ENCODE results near the gene CLMP. TPM values are rescaled to one million over a fixed set of nuclear protein-coding genes. Genes with fewer than 3 reads are reported as not detected.

The CLMP gene
- total RNA-seq, 1 donor from 2014 or later = 6.0 TPM

GRCh38 chr11:123196060-123196714 is 1.1 kb upstream of the CLMP start:
- ATAC-seq (ENCODE audit: poor library complexity) = peak; percentile 16
- intact Hi-C loops (cut with DNase I) = no loop called here
- no peak for DNase-seq

GRCh38 chr11:123194337-123195187 is 486 bp downstream of the CLMP start:
- DNase-seq = no peak
- peak; percentile 43 for ATAC-seq (ENCODE audit: poor library complexity)
- intact Hi-C loops (cut with DNase I) = no loop called here

GRCh38 chr11:123193742-123194141 is 1.3 kb downstream of the CLMP start:
- no peak for DNase-seq
- intact Hi-C loops (cut with DNase I) = no loop called here
- ATAC-seq (ENCODE audit: poor library complexity) = no peak

- ATAC-seq (ENCODE audit: poor library complexity) = no peak
These were observed 3.1 kb downstream of the CLMP start for GRCh38 chr11:123191939-123192338.

GRCh38 chr11:123190518-123190917 is 4.5 kb downstream of the CLMP start:
- ATAC-seq (ENCODE audit: poor library complexity) (no peak), DNase-seq (no peak)
- intact Hi-C loops (cut with DNase I) = no loop called here

More at GRCh38 chr11:123191939-123192338, 3.1 kb downstream of the CLMP start:
- intact Hi-C loops (cut with DNase I) = no loop called here
- no peak for DNase-seq

GRCh38 chr11:123188508-123189165 is 6.4 kb downstream of the CLMP start:
- DNase-seq (no peak), ATAC-seq (ENCODE audit: poor library complexity) (peak; percentile 76)

GRCh38 chr11:123187665-123188507 is 7.2 kb downstream of the CLMP start:
- DNase-seq = no peak
- peak; percentile 30 for ATAC-seq (ENCODE audit: poor library complexity)
- intact Hi-C loops (cut with DNase I) = no loop called here

More at GRCh38 chr11:123188508-123189165, 6.4 kb downstream of the CLMP start:
- intact Hi-C loops (cut with DNase I) = no loop called here

GRCh38 chr11:123187248-123187647 is 7.8 kb downstream of the CLMP start:
- ATAC-seq (ENCODE audit: poor library complexity) (no peak), DNase-seq (no peak)
- intact Hi-C loops (cut with DNase I) = no loop called here

- intact Hi-C loops (cut with DNase I) = no loop called here
- ATAC-seq (ENCODE audit: poor library complexity) (no peak), DNase-seq (no peak)
These were observed 8.8 kb downstream of the CLMP start for GRCh38 chr11:123186286-123186685.

- intact Hi-C loops (cut with DNase I) = no loop called here
- no peak for DNase-seq
- no peak for ATAC-seq (ENCODE audit: poor library complexity)
These were observed 9.7 kb downstream of the CLMP start for GRCh38 chr11:123185326-123185725.

GRCh38 chr11:123184531-123184930 is 10.5 kb downstream of the CLMP start:
- intact Hi-C loops (cut with DNase I) = no loop called here
- DNase-seq (no peak), ATAC-seq (ENCODE audit: poor library complexity) (no peak)

- intact Hi-C loops (cut with DNase I) = no loop called here
- ATAC-seq (ENCODE audit: poor library complexity) (no peak), DNase-seq (no peak)
These were observed 11.5 kb downstream of the CLMP start for GRCh38 chr11:123183391-123184099.

GRCh38 chr11:123181767-123182500 is 13.1 kb downstream of the CLMP start:
- intact Hi-C loops (cut with DNase I) = no loop called here

GRCh38 chr11:123181075-123181474 is 14.0 kb downstream of the CLMP start:
- DNase-seq (no peak), ATAC-seq (ENCODE audit: poor library complexity) (no peak)
- intact Hi-C loops (cut with DNase I) = no loop called here

More at GRCh38 chr11:123181767-123182500, 13.1 kb downstream of the CLMP start:
- DNase-seq = no peak
- ATAC-seq (ENCODE audit: poor library complexity) = no peak

- ATAC-seq (ENCODE audit: poor library complexity) = no peak
- intact Hi-C loops (cut with DNase I) = no loop called here
- DNase-seq = no peak
These were observed 14.5 kb downstream of the CLMP start for GRCh38 chr11:123180574-123180973.

GRCh38 chr11:123180166-123180565 is 14.9 kb downstream of the CLMP start:
- intact Hi-C loops (cut with DNase I) = no loop called here
- ATAC-seq (ENCODE audit: poor library complexity) (no peak), DNase-seq (no peak)

GRCh38 chr11:123179586-123179985 is 15.5 kb downstream of the CLMP start:
- DNase-seq (no peak), ATAC-seq (ENCODE audit: poor library complexity) (no peak)

More at GRCh38 chr11:123179586-123179985, 15.5 kb downstream of the CLMP start:
- intact Hi-C loops (cut with DNase I) = no loop called here

All from Right ventricle myocardium superior (tissue), 1 donor.